Pulmonary artery endothelial cell (primary cell): ENCODE measurements around the gene TSHZ2. TPM values are rescaled to one million over a fixed set of nuclear protein-coding genes. Genes with fewer than 3 reads are reported as not detected.

Experiments
- DNase-seq: peaks from one replicate; pipeline ENCODE4 v3.0.0-alpha.2; 2011; ENCODE audit warnings: low read depth, low spot score
- total RNA-seq: library from RNA; depleted of rRNA; stranded (reverse); fragments of >200 nt; gene quantifications from 2 replicates; pipeline ENCODE4 v1.2.3, GENCODE V29; 2014

The TSHZ2 gene
- total RNA-seq, 1 donor from 2014 or later, result not detected

- no peak for DNase-seq
Measured at GRCh38 chr20:53274365-53274764, 302.2 kb downstream of the TSHZ2 start.

- no peak for DNase-seq
Measured at GRCh38 chr20:53274807-53275206, 302.6 kb downstream of the TSHZ2 start.

GRCh38 chr20:53276143-53276542, 304.0 kb downstream of the TSHZ2 start:
- DNase-seq, result no peak

GRCh38 chr20:53278555-53278954, 306.4 kb downstream of the TSHZ2 start:
- DNase-seq, result no peak

DNA sequence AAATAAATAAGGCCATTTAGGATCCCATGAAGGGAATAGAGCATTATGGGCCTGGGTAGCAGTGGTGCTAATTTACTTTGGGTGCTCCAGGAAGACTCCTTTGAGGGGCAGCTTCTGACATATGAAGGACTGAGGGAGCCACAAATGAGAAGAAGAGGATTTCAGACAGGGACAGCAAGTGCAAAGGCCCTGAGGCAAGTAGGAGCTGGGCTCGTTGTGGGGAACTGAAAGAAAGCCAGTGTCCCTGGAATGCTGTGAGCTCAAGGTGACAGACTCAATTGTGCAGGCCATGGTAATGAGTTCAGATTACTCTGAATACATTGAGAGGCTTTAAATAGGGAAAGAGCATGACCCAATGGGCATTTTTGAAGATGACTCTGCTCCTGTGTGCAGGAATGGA, 307.6 kb downstream of the TSHZ2 start:
- DNase-seq, result no peak

- DNase-seq, result no peak
Measured at GRCh38 chr20:53281557-53282117, 309.5 kb downstream of the TSHZ2 start.

GRCh38 chr20:53282217-53282955, 310.2 kb downstream of the TSHZ2 start:
- DNase-seq, result no peak

- DNase-seq, result no peak
Measured at GRCh38 chr20:53283011-53283410, 310.9 kb downstream of the TSHZ2 start.

DNA sequence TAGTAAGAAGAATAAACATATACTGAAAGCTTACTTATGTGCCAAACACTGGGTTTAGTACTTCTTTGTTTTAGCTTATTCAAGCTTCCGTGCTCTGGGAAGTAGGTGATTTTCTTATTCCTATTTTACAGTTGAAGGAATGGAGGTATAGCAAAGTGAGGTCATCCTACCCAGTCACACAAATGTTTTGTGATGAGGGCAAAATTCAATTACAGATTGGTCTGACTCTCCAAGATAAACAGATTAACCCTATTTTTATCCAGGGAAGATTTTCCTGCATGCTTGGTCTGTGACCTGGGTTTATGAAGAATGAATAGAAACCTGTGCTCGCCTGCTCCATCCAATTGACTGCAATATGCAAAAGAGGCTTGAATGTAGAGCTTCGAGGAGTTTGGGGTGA, 311.4 kb downstream of the TSHZ2 start:
- no peak for DNase-seq

- no peak for DNase-seq
Measured at GRCh38 chr20:53284256-53284655, 312.1 kb downstream of the TSHZ2 start.

- no peak for DNase-seq
Measured at GRCh38 chr20:53284696-53285095, 312.5 kb downstream of the TSHZ2 start.

DNA sequence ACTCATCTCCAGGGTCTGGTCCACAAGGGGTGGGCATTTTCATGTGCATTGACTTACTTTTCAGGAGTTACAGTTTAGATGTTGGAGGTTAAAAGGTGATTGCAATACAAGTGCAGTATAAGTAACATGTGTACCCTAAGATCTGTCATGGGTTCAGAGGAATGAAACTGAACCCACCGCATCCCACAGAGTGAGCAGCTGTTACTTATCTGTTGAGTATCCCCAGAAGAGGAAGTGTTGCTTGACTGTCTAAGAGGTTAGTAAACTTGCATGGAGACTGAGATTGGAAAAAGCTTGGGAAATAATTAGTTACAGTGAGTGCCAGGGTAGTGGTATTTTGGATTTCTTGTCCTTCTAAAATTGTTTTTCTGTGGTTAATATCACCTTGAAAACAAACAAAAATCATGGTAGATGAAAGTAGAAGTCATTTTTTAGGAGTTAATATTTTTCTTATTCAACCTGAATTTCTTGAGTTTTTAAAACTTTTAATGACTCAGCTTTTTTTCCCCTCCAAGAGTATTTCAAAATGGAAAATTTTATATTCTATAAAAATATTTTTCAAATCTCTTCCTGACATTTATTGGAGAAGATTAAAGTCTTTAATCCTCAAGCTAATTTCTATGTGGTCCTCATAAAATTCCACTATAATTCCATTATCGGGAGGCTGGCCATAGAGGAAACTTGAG, 315.3 kb downstream of the TSHZ2 start:
- no peak for DNase-seq

- no peak for DNase-seq
Measured at GRCh38 chr20:53291548-53291947, 319.4 kb downstream of the TSHZ2 start.

GRCh38 chr20:53292347-53292746, 320.2 kb downstream of the TSHZ2 start:
- DNase-seq, result no peak

GRCh38 chr20:53294804-53295203, 322.6 kb downstream of the TSHZ2 start:
- DNase-seq, result no peak

DNA sequence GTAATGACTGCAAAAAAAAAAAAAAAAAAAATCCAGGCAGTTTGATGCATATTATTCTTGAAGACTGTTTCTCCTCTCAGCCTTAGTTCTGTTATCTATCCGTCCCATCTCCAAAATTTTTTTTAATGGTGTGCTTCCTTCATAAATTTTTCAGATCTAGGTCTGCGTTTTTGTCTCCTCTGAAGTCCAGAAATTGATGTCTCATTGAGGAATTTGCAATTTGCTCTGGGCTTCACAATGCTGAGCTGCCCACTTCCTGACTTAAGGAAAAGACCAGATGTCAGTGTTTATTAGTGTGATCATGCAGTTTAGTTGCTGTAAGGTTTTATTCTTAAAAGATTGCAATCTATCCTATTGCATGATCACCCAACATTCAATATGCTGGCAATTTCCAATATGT, 323.9 kb downstream of the TSHZ2 start:
- no peak for DNase-seq

GRCh38 chr20:53296451-53297153, 324.4 kb downstream of the TSHZ2 start:
- no peak for DNase-seq

DNA sequence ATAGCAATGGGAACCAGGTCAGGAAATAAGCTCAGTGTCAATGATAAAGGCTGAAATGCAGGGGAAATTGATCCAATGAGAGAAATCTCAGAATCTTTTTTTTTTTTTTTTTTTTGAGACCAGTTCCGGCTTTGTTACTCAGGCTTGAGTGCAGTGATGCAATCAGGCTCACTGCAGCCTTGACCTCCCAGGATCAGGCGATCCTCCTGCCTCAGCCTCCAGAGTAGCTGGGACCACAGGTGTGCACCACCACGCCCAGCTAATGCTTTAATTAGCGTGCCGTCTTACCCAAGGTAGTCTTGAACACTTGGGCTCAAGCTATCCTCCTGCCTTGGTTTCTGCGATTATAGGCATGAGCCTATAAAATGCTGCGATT, 325.0 kb downstream of the TSHZ2 start:
- DNase-seq, result no peak

GRCh38 chr20:53298260-53298659, 326.1 kb downstream of the TSHZ2 start:
- DNase-seq, result no peak

- no peak for DNase-seq
Measured at GRCh38 chr20:53298911-53299310, 326.8 kb downstream of the TSHZ2 start.

GRCh38 chr20:53299831-53300230, 327.7 kb downstream of the TSHZ2 start:
- DNase-seq, result no peak

DNA sequence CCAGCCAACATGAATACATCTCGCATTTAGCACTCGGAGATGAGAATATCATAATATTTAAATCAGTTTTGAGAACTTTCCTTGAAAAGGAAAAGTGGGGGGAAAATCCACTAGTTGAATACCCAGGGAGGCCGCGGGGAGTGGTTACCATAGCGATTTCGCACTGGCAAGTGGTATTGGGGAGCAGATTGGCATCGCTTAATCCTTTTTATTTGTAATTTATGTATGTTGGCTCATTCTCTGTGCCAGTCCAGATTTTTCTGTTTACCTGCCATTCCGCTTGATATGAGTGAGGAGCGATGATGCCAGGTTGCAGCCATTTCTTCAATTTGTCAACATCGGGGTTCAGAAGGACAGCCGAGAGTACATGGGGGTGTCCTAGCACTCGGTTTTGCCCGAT, 329.7 kb downstream of the TSHZ2 start:
- no peak for DNase-seq
